ENCODE results near the gene FTO.

Gene FTO

DNA sequence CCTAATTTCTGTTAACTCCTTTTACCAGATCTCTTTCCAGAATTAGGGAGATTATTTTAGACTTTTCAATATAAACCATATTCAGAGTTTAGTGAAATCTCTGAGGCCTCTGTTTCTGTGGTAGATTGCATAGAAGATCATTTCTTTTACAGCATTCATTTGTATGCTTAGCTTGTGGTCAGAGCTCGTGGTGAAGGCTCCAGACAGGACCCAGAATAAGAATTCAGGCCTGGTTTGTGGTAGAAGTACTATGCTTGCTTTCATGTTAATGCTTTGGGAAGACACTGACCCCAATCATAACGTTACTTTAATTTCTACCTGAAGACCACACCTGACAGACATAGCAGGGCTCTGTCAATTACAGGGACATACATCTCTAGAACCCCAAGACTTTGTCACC lies 258.1 kb downstream of the FTO start:
- no peak for DNase-seq (ENCODE audit: low read depth in 2 of 2)

DNA sequence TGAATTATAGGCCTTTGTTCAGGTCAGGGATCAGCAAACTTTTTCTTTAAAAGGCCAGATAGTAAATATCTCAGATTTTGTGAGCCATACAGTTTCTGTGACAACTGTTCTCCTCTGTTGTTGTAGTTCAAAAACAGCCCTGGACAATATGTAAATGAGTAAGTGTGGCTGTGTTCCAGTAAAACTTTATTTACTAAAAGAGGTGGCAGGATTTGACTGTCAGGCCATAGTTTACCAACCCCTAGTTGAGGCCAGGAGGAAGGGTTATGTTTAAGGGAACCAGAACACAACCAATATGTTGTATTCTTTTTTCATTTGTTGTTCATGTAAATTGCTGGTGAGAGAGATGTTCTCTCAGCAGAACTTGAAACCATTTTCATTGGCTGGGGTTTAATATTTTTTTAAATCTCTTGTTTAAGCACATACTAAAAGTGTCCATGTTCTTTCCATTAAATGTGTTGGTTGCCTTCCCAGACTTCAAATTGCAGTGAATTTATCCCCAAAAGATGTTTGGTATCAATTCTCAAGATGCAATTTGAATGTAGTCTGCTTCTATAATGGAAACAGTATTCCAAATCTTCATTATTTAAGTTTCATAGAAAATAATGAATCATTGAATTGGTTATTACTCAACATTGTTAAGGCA lies 260.3 kb downstream of the FTO start:
- no peak for DNase-seq (ENCODE audit: low read depth in 2 of 2)

DNA sequence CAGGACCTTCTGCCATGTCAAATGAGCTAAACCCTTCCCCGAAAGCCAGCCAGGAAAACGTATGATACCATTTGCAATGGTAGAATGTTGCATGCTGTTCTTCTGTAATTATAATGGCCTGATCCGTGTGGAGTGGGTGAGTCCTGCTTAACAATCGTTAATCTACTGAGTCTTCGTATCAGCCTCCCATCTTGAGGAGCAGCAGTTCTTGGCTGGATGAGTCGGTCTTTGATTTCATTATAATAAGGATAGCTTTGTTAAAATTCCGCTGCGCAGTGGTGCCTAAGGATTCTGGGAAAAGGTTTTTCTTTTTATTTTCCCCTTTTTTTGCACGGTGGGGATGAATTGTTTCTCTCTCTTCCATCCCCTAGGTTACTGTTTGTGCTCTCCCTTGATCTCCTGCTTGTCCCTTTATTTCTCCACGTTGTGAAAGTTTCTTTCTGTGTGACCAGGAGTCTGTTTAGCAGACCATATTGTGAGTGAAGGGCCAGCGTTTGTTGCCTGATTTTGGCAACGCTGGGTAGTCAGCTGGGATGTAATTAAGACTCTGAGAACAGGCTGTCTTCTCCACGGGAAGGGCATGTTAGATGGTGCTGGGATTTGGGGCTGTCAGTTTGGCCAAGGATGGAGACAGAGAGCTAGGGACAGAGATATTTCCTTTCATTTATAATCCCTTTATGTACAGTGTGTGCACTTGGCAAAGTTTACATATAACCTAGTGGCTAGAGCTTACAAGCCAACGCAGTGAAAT lies 263.0 kb downstream of the FTO start:
- DNase-seq (ENCODE audit: low read depth in 2 of 2): no peak

DNA sequence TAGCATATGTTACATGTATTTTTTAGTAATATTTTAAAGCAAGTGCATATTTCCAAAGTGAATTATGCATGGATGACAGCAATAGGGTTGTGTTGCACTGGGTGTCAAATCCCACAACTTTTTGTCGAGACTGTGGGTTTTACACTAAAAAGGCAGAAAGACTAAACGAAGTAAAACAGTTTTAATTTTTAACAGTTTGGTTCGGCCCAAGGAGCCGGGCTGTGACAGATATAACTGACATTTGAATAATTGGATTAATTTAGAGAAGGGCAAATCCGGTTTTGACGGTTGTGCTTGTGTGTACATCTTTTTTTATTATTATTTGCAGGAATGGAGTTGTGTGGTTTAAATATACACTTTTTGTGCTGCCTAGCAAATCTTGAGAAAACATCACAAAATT lies 263.6 kb downstream of the FTO start:
- no peak for DNase-seq (ENCODE audit: low read depth in 2 of 2)

DNA sequence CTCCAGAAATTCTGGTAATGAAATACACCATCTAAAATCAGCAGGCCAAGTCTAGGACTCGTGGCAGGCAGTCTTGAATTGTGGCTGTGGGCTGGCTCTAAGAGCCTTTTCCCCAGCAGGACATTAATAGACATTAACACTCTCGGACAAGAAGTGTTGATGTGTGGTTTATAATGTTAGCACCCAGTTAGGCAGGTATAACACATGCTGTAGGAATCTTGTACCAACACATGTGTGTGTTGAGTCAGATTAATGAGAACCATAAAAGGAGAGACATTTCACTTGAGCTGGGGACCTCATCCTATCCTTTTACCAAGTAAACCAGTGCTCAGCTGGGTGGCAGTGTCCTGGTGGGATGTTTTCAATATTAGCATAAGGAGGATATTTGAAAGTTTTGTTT lies 264.5 kb downstream of the FTO start:
- no peak for DNase-seq (ENCODE audit: low read depth in 2 of 2)

DNA sequence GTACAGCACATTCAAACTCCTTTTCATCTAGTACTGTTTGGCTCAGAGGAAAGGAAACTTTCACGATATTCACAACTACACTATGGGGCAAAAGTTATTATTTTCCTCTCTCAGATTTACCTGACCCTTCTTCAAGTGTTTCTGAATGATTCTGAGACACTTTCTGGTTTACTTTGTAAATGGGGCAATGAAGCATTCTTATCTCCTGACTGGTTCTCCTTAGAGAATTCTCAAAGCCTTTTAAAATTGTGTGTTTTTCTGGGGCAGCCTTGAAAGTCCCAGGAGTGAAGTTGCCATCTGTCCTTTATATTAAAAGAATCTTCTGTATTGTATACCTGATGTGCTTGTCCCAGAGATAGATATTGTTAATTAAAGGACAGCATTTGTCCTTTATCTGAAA lies 264.9 kb downstream of the FTO start:
- DNase-seq (ENCODE audit: low read depth in 2 of 2): no peak

DNA sequence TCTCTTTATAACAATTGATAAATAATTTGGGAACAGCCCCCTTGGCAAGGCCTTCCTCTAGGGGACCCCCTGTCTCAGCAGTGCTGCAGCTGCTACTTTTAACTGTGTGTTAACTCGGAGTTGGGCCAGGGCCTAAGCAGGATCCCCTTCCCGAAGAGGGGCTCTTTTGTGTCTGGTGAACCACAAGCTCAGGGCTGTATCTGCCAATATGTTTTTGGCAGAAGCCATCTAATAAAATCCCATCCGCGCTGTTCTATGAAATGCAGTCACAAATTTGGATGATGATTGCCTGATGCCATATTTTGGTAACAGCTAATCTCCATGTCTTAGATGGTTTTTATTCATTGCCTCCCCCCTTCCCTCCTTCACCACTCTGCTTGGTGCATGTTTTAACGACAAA lies 267.7 kb downstream of the FTO start:
- no peak for DNase-seq (ENCODE audit: low read depth in 2 of 2)

DNA sequence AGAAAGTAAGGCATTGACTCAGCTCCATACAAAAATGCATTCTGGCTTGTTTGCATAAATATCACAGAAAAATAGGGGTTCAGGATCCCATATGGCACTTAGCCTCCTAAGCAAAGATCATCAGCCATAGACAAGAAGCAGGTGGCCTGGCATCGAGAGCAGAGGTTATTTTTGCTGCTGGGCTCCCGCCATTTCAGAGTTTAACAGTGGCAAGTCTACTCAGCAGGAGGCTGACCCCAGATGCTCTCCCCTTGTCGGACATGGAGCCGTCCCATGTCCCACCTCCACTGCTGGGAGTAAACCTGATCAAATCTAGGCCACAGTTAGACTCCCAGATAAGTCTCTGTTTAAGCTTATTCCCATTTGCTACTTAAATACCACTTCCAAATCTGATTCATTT lies 269.1 kb downstream of the FTO start:
- no peak for DNase-seq (ENCODE audit: low read depth in 2 of 2)

DNA sequence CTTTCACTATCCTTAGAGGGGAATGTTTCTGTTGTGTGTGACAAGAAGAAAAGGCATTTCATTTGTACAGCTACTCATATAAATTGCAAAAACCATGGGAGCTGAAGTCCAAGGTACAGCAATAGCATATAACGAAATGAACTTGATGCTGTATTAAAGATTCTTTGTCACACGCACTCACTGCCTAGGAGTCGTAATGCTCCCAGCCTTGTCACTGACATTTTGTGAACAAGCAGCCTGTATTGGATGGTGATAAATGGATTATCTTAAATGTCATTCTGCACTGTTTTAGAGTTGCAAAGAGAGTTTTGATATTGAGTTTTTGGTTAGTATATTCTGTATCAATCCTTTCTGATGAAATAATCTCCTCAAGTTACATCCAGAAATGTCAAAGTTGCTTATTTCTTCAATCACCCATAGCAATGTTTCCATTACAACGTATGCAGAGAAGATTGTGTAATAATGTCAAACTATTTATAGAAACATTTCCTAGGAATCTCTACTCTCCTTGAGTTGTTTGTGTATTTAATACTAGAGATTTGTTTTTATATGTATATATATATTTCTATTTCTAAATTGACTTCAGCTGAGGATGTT lies 270.6 kb downstream of the FTO start:
- DNase-seq (ENCODE audit: low read depth in 2 of 2): peak; percentile 47 to 58

DNA sequence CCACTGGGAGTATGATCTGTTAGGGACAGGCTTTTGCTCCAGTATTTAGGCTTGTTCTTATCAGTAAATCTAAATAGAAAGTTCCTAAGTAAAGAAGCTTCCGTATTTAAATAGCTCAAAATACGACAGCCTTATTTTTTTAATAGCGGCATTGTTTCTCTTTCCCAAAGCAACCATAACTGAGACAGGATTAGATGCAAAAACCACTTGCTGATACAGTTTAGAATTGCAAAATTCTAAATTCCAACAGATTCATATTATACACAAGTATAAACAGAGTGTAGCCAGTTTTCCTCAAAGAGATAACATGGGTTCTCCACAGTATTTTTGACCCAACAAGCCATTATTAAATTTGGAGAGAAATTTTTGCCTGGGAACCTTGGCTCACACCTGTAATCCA lies 276.7 kb downstream of the FTO start:
- DNase-seq (ENCODE audit: low read depth in 2 of 2): no peak

DNA sequence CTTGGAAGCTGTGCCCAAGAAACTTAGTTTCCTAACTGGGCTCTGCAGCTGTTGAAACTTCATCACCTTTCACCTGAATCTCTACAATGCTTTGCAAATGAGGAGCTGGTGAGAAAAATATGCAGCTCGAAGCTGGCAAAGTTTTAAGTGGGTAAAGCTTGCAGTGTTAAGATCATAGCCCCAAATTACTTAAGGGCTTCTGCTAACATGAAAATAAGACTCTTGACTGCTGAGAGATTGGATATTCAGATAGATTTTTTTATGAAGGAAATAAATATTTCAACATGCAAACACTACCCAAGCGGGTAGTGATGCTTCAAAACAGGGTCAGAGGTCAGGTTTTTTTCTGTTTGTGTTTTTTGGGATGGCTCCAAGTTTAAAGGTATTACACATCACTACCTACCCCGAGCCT lies 278.7 kb downstream of the FTO start:
- DNase-seq (ENCODE audit: low read depth in 2 of 2): no peak

DNA sequence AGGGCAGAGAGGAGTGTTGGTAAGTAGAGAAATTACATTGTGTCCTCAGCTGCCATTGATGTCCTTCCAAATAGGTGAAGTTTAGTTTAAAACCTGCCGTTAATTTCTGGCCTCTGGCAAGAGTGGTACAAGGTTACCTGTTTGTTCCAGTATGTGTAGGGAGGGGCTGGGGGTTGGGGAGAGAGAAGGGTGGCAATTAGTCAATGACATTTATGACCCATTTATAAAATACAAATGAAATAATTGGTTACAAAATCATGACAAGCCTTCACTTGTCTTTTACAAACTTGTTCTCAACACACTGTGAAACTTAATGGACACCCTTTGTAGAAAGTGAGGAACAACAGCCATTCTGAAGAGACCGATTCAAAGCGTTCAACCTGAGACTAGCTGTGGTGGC lies 281.0 kb downstream of the FTO start:
- no peak for DNase-seq (ENCODE audit: low read depth in 2 of 2)

DNA sequence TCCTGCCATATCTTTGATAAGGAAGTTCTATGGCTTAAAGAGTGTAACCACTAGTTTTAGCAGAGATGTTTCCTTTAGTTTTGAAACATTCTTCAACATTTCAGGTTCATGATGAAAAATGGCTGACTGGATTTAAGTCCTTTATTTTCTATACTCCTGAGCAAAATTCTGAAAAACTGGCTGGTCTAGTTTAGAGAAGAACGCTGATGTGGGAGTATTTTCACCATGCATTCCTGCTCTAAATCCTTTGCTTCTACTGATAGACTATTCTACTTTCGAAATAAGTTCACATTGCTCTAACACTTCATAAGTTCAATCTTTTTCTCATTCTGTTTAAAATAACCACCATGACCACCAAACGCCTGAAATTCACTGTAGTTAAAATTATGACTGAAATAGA lies 281.9 kb downstream of the FTO start:
- DNase-seq (ENCODE audit: low read depth in 2 of 2): no peak

DNA sequence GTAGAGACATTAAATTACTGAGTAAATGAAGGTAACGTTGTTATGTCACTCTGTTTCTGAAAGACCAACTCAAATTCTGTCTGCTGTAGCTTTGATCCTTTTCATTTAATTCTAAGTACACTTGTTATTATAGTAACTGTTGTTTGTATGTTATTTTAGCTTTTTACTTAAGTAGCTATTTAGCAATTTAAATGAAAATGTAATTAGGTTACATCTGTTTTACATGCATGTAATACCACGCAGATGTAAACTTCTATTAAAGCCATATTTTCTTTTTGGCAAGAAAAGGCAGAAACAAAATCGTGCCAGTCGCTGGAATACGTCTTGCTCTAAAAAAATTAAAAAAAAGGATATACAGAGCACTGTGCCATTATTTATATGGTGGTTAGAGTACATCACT lies 282.8 kb downstream of the FTO start:
- no peak for DNase-seq (ENCODE audit: low read depth in 2 of 2)

DNA sequence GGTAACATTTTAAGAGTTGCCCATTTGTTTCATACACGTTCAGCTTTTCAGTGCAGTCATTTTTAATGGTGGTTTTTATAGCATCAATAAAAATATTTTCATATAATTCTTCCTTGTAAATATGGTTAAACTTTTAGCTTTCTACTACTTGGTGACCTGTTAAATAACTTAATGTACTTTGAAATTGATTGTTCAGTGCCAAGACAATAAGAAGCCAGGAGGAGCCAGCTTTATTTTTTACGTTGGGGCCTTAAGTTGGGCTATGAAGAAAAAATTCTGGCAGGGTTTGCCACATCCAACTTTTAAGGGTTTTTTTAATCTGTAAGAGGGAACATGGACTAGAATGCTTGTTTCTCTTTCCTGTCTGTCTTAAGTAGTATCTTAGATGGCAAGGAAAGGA lies 284.2 kb downstream of the FTO start:
- no peak for DNase-seq (ENCODE audit: low read depth in 2 of 2)

DNA sequence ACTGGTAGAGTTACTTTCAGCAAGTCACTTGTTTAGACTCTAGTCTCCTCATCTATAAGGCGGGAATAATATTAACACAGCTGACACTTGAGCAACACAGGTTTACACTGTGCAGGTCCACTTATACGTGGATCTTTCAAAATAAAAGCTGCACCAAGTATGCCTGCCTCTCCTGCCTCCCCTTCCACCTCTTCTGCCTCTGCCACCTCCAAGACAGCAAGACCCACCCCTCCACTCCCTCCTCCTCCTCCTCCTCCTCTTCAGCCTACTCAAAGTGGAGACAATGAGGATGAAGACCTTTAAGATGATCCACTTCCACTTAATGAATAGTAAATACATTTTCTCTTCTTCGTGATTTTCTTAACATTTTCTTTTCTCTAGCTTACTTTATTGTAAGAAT lies 285.6 kb downstream of the FTO start:
- no peak for DNase-seq (ENCODE audit: low read depth in 2 of 2)

DNA sequence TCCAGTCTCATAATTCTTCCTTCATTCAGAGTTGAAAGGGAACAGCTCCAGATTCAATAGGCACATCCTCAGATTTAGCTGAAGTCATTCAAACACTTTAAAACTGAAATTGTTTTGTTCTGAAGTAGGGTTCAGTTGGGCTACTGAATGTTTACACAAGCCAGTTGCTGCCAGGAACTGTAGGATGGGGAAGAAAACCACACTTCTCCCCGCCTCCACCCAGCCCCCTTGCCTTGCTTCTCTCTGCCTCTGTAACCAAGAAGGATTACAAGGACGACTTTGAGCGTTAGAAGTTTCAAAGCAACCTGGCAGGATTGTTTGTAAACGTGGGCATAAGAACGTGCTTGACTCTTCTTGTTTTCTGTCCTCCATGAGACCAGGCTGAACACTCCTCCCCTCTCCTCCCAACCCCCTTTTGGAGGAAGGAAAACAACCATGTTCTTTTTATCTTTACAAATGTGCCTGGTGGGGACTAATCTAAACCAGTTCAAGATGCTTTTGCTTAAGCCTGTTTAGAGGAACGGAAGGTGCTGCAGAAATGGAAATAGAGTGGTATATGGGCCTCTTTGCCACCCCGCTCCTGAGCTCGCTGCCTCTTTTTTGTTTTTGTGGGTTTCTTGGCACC lies 287.9 kb downstream of the FTO start:
- no peak for DNase-seq (ENCODE audit: low read depth in 2 of 2)

DNA sequence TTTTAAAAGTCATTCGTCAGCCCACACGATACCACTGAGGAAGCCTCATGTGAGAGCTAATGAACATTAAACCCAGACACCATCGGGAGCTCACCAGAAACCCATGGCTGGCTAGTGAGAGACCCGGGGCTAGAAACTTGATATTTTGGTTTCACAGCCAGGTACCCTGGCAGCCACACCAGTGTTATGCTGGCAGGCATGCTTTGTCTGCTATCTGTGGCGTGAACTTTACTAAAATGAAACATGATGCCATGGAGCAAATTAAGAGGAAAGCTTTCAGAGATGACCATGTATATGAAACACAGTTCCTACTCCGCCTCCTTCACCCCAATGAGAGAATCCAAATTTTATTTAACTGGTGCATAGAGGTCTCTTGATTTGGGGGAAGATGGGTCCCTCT lies 291.4 kb downstream of the FTO start:
- no peak for DNase-seq (ENCODE audit: low read depth in 2 of 2)

DNA sequence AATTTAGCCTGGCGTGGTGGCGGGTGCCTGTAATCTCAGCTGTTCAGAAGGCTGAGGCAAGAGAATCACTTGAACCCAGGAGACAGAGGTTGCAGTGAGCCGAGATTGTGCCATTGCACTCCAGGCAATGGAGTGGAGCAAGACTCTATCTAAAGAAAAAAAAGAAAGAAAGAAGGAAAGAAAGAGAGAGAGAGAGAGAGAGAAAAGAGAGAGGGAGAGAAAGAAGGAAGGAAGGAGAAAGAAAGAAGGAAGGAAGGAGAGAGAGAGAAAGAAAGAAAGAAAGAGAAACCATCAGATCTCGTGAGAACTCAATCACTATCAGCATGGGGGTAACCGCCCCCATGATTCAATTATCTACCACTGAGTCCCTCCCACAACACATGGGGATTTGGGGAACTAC lies 293.0 kb downstream of the FTO start:
- no peak for DNase-seq (ENCODE audit: low read depth in 2 of 2)

DNA sequence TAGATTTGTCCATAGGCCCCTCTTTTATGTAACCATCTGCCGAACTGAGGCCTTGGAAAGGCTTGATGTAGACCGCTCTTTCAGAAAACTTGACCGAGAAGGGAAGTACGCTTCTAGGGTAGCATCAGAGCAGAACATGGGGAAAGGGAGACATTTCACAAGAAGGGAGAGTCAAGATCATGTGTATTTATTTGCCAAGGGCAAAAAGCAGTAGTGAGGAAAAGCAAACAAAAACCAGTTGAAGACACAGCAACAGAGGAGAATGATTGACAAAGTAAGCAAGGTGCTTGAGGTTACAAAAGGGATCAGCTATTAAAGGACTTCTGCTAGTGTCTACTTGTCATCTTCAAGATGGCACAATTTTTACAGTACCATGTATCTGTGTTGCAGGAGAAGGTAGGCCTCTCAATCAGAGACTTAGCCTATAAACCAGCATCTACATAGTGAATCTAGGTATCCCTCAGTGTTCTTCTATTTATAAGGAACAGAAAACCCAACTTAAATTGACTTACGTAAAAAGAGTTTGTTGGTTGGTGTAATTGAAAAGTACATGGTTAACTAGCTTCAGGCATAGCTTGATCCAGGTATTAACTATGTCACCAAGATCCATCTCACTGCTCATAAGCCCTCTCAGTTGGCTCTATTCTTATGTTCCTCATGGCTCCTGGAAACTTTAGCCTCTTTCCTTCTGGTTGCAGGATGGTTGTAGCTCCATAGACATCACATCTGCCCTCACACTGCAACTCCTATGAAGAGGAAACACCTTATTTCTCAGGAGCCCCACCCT lies 294.3 kb downstream of the FTO start:
- DNase-seq (ENCODE audit: low read depth in 2 of 2): no peak

DNA sequence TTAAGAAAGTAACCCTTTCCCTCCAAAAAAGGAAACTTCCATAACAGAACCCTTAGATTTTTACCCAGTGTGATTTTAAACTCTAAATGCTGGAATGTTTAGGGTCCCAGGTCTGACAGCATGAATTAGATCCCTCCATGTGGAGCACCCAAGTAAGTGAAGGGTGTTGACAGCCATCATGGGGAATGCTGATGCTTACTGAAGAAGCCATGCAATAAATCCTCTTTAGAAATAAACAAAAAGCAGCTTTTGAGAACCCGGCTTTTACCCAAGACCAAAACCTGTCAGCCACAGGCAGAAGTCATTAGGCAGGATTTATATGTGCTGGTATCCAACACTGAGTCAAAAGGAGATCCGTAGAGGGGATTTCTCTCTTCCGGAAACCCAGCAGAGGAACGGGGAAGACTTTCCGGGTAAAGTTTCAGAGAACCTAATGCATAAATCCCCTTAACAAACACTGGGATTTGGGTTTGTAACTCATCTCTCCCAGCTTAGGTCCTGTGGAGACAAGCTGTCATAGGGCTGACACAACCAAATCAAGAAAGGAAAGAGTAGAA lies 295.1 kb downstream of the FTO start:
- no peak for DNase-seq (ENCODE audit: low read depth in 2 of 2)

DNA sequence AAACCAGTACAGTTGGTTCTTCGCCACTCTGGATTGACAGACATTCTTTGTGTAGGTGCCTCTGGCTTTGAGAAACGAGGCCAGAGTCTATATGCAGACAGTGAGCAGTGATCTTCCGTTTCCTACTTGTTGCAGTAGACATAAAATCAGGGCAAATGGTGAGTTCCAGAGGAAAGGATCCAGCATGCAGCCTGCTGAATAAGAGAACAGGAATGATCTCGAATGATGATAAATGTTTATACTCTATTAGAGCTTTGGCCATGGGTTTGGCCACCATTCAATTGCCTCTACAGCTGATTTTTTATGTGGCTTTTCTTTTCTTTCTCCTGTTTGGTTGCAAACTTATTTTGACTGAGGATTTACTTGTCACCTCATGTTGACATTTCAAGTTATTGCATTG lies 295.9 kb downstream of the FTO start:
- DNase-seq (ENCODE audit: low read depth in 2 of 2): no peak

Measured in fibroblast of skin of left biceps (primary cell).